Cerebellar cortex (tissue), 1 donor: ENCODE measurements around the gene SAP30BP.

Source experiments
- DNase-seq: peaks from one replicate; pipeline ENCODE4 v3.0.0-alpha.2; 2015; ENCODE audit warnings: low spot score

Gene SAP30BP

GRCh38 chr17:75739174-75739573 lies 72.0 kb downstream of the SAP30BP start:
- no peak for DNase-seq

- DNase-seq: no peak
These were observed 72.7 kb downstream of the SAP30BP start for GRCh38 chr17:75739801-75740200.

GRCh38 chr17:75740215-75740614 lies 73.1 kb downstream of the SAP30BP start:
- no peak for DNase-seq

- DNase-seq: no peak
These were observed 73.5 kb downstream of the SAP30BP start for GRCh38 chr17:75740631-75741077.

GRCh38 chr17:75742337-75742736 lies 75.2 kb downstream of the SAP30BP start:
- DNase-seq: no peak

- DNase-seq: no peak
These were observed 76.6 kb downstream of the SAP30BP start for GRCh38 chr17:75743625-75744206.

GRCh38 chr17:75748706-75749105 lies 81.6 kb downstream of the SAP30BP start:
- DNase-seq: no peak

GRCh38 chr17:75749545-75750389 lies 82.6 kb downstream of the SAP30BP start:
- DNase-seq: peak; percentile 81

- DNase-seq: peak; percentile 33
These were observed 83.7 kb downstream of the SAP30BP start for GRCh38 chr17:75750661-75751423.

- DNase-seq: no peak
These were observed 84.7 kb downstream of the SAP30BP start for GRCh38 chr17:75751676-75752404.

GRCh38 chr17:75752405-75752709 lies 85.2 kb downstream of the SAP30BP start:
- no peak for DNase-seq

GRCh38 chr17:75752802-75753513 lies 85.8 kb downstream of the SAP30BP start:
- no peak for DNase-seq

GRCh38 chr17:75753514-75754377 lies 86.6 kb downstream of the SAP30BP start:
- DNase-seq: no peak

GRCh38 chr17:75754378-75755204 lies 87.5 kb downstream of the SAP30BP start:
- no peak for DNase-seq

- no peak for DNase-seq
These were observed 88.2 kb downstream of the SAP30BP start for GRCh38 chr17:75755205-75755901.

- DNase-seq: no peak
These were observed 88.9 kb downstream of the SAP30BP start for GRCh38 chr17:75755990-75756389.

- no peak for DNase-seq
These were observed 89.4 kb downstream of the SAP30BP start for GRCh38 chr17:75756451-75757085.

GRCh38 chr17:75757086-75757681 lies 90.0 kb downstream of the SAP30BP start:
- no peak for DNase-seq
